Hepatocyte (in vitro differentiated cells): ENCODE measurements around the gene AMDHD2.

ENCODE experiments used
- EZH2phosphoT487 ChIP-seq: fragments of 200-600 bp; sonication (generic); IDR thresholded peaks from one replicate; pipeline ENCODE4 v1.6.1; 2018; ENCODE audit warnings: antibody characterized with exemption, mild to moderate bottlenecking, low read depth, moderate library complexity; ENCODE audit not compliant: unreplicated experiment, severe bottlenecking
- TF ChIP-seq, protein P1 (sequence below): fragments of 200-600 bp; sonication (generic); IDR thresholded peaks from 2 replicates; pipeline ENCODE4 v1.5.1; 2016; ENCODE audit warnings: antibody characterized with exemption, mild to moderate bottlenecking; ENCODE audit not compliant: poor library complexity

DNA sequence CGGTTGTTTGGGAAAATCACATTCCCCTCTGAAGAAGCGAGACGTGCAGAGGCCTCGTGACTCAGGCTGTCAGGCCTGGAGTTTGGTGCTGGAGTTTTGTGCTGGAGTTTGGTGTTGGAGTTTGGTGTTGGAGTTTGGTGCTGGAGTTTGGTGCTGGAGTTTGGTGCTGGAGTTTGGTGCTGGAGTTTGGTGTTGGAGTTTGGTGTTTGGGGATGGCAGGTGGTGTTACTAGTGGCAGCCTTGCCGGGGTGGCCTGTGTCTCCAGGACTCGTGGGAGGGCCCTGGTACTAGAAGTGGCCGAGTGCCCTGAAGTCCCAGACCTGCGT is 32.7 kb upstream of the AMDHD2 start:
- no peak for TF ChIP-seq EZH2phosphoT487
- TF ChIP-seq, protein P1, sequence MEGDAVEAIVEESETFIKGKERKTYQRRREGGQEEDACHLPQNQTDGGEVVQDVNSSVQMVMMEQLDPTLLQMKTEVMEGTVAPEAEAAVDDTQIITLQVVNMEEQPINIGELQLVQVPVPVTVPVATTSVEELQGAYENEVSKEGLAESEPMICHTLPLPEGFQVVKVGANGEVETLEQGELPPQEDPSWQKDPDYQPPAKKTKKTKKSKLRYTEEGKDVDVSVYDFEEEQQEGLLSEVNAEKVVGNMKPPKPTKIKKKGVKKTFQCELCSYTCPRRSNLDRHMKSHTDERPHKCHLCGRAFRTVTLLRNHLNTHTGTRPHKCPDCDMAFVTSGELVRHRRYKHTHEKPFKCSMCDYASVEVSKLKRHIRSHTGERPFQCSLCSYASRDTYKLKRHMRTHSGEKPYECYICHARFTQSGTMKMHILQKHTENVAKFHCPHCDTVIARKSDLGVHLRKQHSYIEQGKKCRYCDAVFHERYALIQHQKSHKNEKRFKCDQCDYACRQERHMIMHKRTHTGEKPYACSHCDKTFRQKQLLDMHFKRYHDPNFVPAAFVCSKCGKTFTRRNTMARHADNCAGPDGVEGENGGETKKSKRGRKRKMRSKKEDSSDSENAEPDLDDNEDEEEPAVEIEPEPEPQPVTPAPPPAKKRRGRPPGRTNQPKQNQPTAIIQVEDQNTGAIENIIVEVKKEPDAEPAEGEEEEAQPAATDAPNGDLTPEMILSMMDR: no peak
